ENCODE results near the gene ATXN7L1.

Gene ATXN7L1

GRCh38 chr7:105642264-105642663 lies 234.1 kb downstream of the ATXN7L1 start:
- Mint-ChIP-seq H3K36me3 (ENCODE audit: low read depth) (peaks cover 23% of the 10 kb centered on the region), H3K27ac (no peak overlapping the region)

GRCh38 chr7:105640956-105641810 lies 235.2 kb downstream of the ATXN7L1 start:
- H3K27me3 Mint-ChIP-seq (ENCODE audit: low read depth): no peaks in the 10 kb centered on the region
- no peak overlapping the region for H3K27ac Mint-ChIP-seq
- H3K36me3 Mint-ChIP-seq (ENCODE audit: low read depth): peaks cover 24% of the 10 kb centered on the region
- no peak for DNase-seq (ENCODE audit: low spot score)
- H3K4me3 Mint-ChIP-seq: no peak overlapping the region
- no peaks in the 10 kb centered on the region for H3K9me3 Mint-ChIP-seq
- H3K4me1 Mint-ChIP-seq (ENCODE audit: low read depth): no peaks in the 10 kb centered on the region

More at GRCh38 chr7:105642264-105642663, 234.1 kb downstream of the ATXN7L1 start:
- DNase-seq (ENCODE audit: low spot score): no peak
- Mint-ChIP-seq H3K9me3 (no peaks in the 10 kb centered on the region), H3K4me1 (ENCODE audit: low read depth) (no peaks in the 10 kb centered on the region), H3K4me3 (no peak overlapping the region), H3K27me3 (ENCODE audit: low read depth) (no peaks in the 10 kb centered on the region)

GRCh38 chr7:105639667-105640493 lies 236.5 kb downstream of the ATXN7L1 start:
- Mint-ChIP-seq H3K4me3 (no peak overlapping the region), H3K4me1 (ENCODE audit: low read depth) (no peaks in the 10 kb centered on the region), H3K27ac (no peak overlapping the region), H3K36me3 (ENCODE audit: low read depth) (peaks cover 24% of the 10 kb centered on the region), H3K27me3 (ENCODE audit: low read depth) (no peaks in the 10 kb centered on the region), H3K9me3 (no peaks in the 10 kb centered on the region)
- DNase-seq (ENCODE audit: low spot score): no peak

- Mint-ChIP-seq H3K4me3 (no peak overlapping the region), H3K4me1 (ENCODE audit: low read depth) (no peaks in the 10 kb centered on the region), H3K9me3 (no peaks in the 10 kb centered on the region), H3K27ac (no peak overlapping the region), H3K27me3 (ENCODE audit: low read depth) (no peaks in the 10 kb centered on the region), H3K36me3 (ENCODE audit: low read depth) (peaks cover 24% of the 10 kb centered on the region)
- DNase-seq (ENCODE audit: low spot score): no peak
Observed at GRCh38 chr7:105638902-105639495, 237.4 kb downstream of the ATXN7L1 start.

GRCh38 chr7:105638334-105638733 lies 238.1 kb downstream of the ATXN7L1 start:
- H3K27ac Mint-ChIP-seq: no peak overlapping the region
- no peak overlapping the region for H3K4me3 Mint-ChIP-seq
- H3K4me1 Mint-ChIP-seq (ENCODE audit: low read depth): no peaks in the 10 kb centered on the region
- DNase-seq (ENCODE audit: low spot score): no peak
- no peaks in the 10 kb centered on the region for H3K27me3 Mint-ChIP-seq (ENCODE audit: low read depth)
- no peaks in the 10 kb centered on the region for H3K9me3 Mint-ChIP-seq
- peaks cover 24% of the 10 kb centered on the region for H3K36me3 Mint-ChIP-seq (ENCODE audit: low read depth)

- peaks cover 20% of the 10 kb centered on the region for H3K36me3 Mint-ChIP-seq (ENCODE audit: low read depth)
- DNase-seq (ENCODE audit: low spot score): no peak
- no peak overlapping the region for H3K4me3 Mint-ChIP-seq
- H3K9me3 Mint-ChIP-seq: no peaks in the 10 kb centered on the region
- H3K27ac Mint-ChIP-seq: no peak overlapping the region
- H3K27me3 Mint-ChIP-seq (ENCODE audit: low read depth): no peaks in the 10 kb centered on the region
- no peaks in the 10 kb centered on the region for H3K4me1 Mint-ChIP-seq (ENCODE audit: low read depth)
Observed at GRCh38 chr7:105637755-105638154, 238.6 kb downstream of the ATXN7L1 start.

- H3K9me3 Mint-ChIP-seq: no peaks in the 10 kb centered on the region
- no peak overlapping the region for H3K4me3 Mint-ChIP-seq
- no peak overlapping the region for H3K27ac Mint-ChIP-seq
- DNase-seq (ENCODE audit: low spot score): no peak
- no peaks in the 10 kb centered on the region for H3K4me1 Mint-ChIP-seq (ENCODE audit: low read depth)
- no peaks in the 10 kb centered on the region for H3K27me3 Mint-ChIP-seq (ENCODE audit: low read depth)
- peaks cover 20% of the 10 kb centered on the region for H3K36me3 Mint-ChIP-seq (ENCODE audit: low read depth)
Observed at GRCh38 chr7:105636982-105637381, 239.4 kb downstream of the ATXN7L1 start.

GRCh38 chr7:105635197-105635596 lies 241.2 kb downstream of the ATXN7L1 start:
- Mint-ChIP-seq H3K27me3 (ENCODE audit: low read depth) (no peaks in the 10 kb centered on the region), H3K9me3 (no peaks in the 10 kb centered on the region), H3K27ac (no peak overlapping the region), H3K36me3 (ENCODE audit: low read depth) (peaks cover 23% of the 10 kb centered on the region), H3K4me3 (no peak overlapping the region), H3K4me1 (ENCODE audit: low read depth) (peaks cover 3% of the 10 kb centered on the region)
- DNase-seq (ENCODE audit: low spot score): no peak

- Mint-ChIP-seq H3K4me1 (ENCODE audit: low read depth) (peaks cover 1% of the 10 kb centered on the region), H3K27ac (no peak overlapping the region), H3K36me3 (ENCODE audit: low read depth) (peaks cover 37% of the 10 kb centered on the region), H3K4me3 (no peak overlapping the region), H3K27me3 (ENCODE audit: low read depth) (no peaks in the 10 kb centered on the region), H3K9me3 (peaks cover 13% of the 10 kb centered on the region)
- no peak for DNase-seq (ENCODE audit: low spot score)
Observed at GRCh38 chr7:105625986-105626385, 250.4 kb downstream of the ATXN7L1 start.

GRCh38 chr7:105623906-105624305 lies 252.5 kb downstream of the ATXN7L1 start:
- no peak for DNase-seq (ENCODE audit: low spot score)
- H3K27ac Mint-ChIP-seq: no peak overlapping the region
- H3K4me1 Mint-ChIP-seq (ENCODE audit: low read depth): no peaks in the 10 kb centered on the region
- H3K36me3 Mint-ChIP-seq (ENCODE audit: low read depth): peaks cover 30% of the 10 kb centered on the region
- H3K4me3 Mint-ChIP-seq: no peak overlapping the region
- no peaks in the 10 kb centered on the region for H3K27me3 Mint-ChIP-seq (ENCODE audit: low read depth)
- H3K9me3 Mint-ChIP-seq: peaks cover 13% of the 10 kb centered on the region

- Mint-ChIP-seq H3K4me3 (no peak overlapping the region), H3K9me3 (peaks cover 13% of the 10 kb centered on the region), H3K27ac (no peak overlapping the region), H3K36me3 (ENCODE audit: low read depth) (peaks cover 32% of the 10 kb centered on the region), H3K4me1 (ENCODE audit: low read depth) (no peaks in the 10 kb centered on the region), H3K27me3 (ENCODE audit: low read depth) (no peaks in the 10 kb centered on the region)
- DNase-seq (ENCODE audit: low spot score): no peak
Observed at GRCh38 chr7:105623378-105623777, 253.0 kb downstream of the ATXN7L1 start.

- Mint-ChIP-seq H3K9me3 (peaks cover 13% of the 10 kb centered on the region), H3K27me3 (ENCODE audit: low read depth) (no peaks in the 10 kb centered on the region), H3K36me3 (ENCODE audit: low read depth) (peaks cover 30% of the 10 kb centered on the region), H3K4me1 (ENCODE audit: low read depth) (no peaks in the 10 kb centered on the region), H3K27ac (no peak overlapping the region), H3K4me3 (no peak overlapping the region)
- no peak for DNase-seq (ENCODE audit: low spot score)
Observed at GRCh38 chr7:105622106-105622731, 254.2 kb downstream of the ATXN7L1 start.

GRCh38 chr7:105621617-105622016 lies 254.8 kb downstream of the ATXN7L1 start:
- Mint-ChIP-seq H3K9me3 (peaks cover 11% of the 10 kb centered on the region), H3K36me3 (ENCODE audit: low read depth) (peaks cover 27% of the 10 kb centered on the region), H3K4me1 (ENCODE audit: low read depth) (no peaks in the 10 kb centered on the region), H3K27me3 (ENCODE audit: low read depth) (no peaks in the 10 kb centered on the region), H3K4me3 (no peak overlapping the region), H3K27ac (no peak overlapping the region)
- DNase-seq (ENCODE audit: low spot score): no peak

All from T-helper 2 cell treated with Interferon-gamma antibody and Interleukin-4, amounts not matched to agents 5 μg/mL and 100 μg/mL, for 36 hours (primary cell).